ENCODE results near the gene IFNL3. TPM values are rescaled to one million over a fixed set of nuclear protein-coding genes. Genes with fewer than 3 reads are reported as not detected.
"Not testable (repeated sequence)": the region's sequence is repeated elsewhere in the genome, so short reads cannot be mapped to it uniquely, and the experiment has no call there.

Gene IFNL3
- total and polyA plus RNA-seq, 9 donors, result not detected

DNA sequence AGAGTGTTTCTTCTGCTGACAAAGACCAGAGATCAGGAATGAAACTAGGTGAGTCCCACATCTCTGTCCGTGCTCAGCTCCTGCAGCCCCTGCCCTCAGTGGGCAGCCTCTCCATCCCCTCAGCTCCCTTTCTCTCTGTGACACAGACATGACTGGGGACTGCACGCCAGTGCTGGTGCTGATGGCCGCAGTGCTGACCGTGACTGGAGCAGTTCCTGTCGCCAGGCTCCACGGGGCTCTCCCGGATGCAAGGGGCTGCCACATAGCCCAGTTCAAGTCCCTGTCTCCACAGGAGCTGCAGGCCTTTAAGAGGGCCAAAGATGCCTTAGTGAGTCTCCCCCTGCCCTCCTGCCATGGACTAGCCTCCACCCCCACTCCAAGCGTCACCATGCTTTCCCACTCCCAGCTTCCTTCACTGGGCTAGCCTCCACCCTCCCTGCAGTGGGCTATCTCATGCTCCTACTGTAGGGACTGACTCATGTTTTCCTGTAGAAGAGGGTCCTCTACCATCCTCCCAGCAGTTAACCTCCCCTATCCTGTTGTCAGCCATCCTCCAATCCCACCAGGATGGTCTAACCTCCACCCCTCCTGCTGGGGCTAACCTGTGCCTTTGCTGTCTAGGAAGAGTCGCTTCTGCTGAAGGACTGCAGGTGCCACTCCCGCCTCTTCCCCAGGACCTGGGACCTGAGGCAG, 23.9 kb upstream of the IFNL3 start:
- DNase-seq; H3K27ac ChIP-seq (ENCODE audit: low read length); H3K4me3 ChIP-seq (ENCODE audit: low read length); H3K36me3 ChIP-seq (ENCODE audit: control insufficient read depth, insufficient read depth, low read length); H3K9me3 ChIP-seq (replicated peaks; ENCODE audit: control insufficient read depth, low read depth, low read length): not testable (repeated sequence)
- 46% methylated on average over 2 of the region's 10 CpGs for WGBS (ENCODE audit: insufficient coverage)
- peaks cover 10% of the 10 kb centered on the region for H3K4me1 ChIP-seq (ENCODE audit: control insufficient read depth, insufficient read depth, low read length)
- H3K27me3 ChIP-seq (ENCODE audit: control insufficient read depth, insufficient read depth, low read length), result peaks cover 31% of the 10 kb centered on the region

DNA sequence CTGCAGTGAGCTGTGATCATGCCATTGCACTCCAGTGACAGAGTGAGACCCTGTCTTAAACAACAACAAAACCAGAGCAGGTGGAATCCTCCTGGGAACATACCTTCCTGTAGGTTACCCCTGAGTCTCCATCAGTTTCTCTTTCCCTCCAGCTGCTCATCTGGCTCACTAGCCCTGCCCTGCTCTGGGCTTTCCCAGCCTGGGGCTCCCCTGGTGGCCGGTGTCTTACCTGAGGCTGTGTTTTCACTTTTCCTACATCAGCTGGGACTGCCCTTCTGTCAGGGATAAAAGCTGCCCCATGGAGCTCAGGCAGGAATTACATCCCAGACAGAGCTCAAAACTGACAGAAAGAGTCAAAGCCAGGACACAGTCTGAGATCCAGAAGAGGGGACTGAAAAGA, 23.3 kb upstream of the IFNL3 start, which contains the start of gene IFNL2:
Gene IFNL2 (plus strand): TSS at position 312 of the 400 bp plus-strand sequence. CDS start 173 bp downstream, outside the sequence.
- Histone ChIP-seq H3K27me3 (ENCODE audit: control insufficient read depth, insufficient read depth, low read length) (peaks cover 37% of the 10 kb centered on the region), H3K4me1 (ENCODE audit: control insufficient read depth, insufficient read depth, low read length) (peaks cover 10% of the 10 kb centered on the region)
- H3K9me3 ChIP-seq (replicated peaks; ENCODE audit: control insufficient read depth, low read depth, low read length); DNase-seq; H3K36me3 ChIP-seq (ENCODE audit: control insufficient read depth, insufficient read depth, low read length); H3K27ac ChIP-seq (ENCODE audit: low read length); H3K4me3 ChIP-seq (ENCODE audit: low read length): not testable (repeated sequence)
- no CpG with 5 or more reads among the region's 1 CpG for WGBS (ENCODE audit: insufficient coverage)

DNA sequence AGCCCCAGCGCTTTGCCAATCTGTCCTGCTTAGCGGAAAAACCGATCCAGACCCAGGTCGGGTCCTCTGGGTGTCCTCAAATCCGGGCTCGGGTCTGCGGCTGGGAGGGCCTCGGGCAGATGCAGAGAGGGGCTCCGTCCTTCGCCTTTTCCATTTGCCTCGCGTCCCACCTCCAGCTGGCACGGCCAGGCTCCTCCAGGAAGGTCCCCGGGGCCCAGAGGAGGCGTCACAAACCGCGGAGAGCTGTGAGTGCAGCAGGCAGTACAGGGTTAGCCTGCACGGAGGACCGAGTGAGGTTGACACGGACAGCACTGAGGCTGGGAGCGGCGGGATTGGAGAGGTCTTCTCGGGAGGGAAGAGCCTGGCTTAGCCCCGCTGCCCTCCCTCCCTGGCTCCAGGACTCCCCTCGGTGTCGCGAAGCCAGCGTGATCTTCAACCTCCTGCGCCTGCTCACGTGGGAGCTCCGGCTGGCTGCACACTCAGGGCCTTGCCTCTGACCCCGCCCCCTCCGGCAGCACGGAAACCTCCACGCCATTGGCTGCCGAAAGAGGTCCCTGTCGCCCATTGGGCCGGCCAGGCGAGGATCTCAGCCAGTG, 20.6 kb upstream of the IFNL3 start:
- Histone ChIP-seq H3K4me3 (ENCODE audit: low read length) (no peak overlapping the region), H3K4me1 (ENCODE audit: control insufficient read depth, insufficient read depth, low read length) (peaks cover 10% of the 10 kb centered on the region), H3K9me3 (replicated peaks; ENCODE audit: control insufficient read depth, low read depth, low read length) (no peaks in the 10 kb centered on the region), H3K36me3 (ENCODE audit: control insufficient read depth, insufficient read depth, low read length) (no peaks in the 10 kb centered on the region), H3K27me3 (ENCODE audit: control insufficient read depth, insufficient read depth, low read length) (peaks cover 48% of the 10 kb centered on the region), H3K27ac (ENCODE audit: low read length) (no peak overlapping the region)
- peak; percentile 4 for DNase-seq
- 20% methylated on average over 37 of the region's 39 CpGs for WGBS (ENCODE audit: insufficient coverage)

DNA sequence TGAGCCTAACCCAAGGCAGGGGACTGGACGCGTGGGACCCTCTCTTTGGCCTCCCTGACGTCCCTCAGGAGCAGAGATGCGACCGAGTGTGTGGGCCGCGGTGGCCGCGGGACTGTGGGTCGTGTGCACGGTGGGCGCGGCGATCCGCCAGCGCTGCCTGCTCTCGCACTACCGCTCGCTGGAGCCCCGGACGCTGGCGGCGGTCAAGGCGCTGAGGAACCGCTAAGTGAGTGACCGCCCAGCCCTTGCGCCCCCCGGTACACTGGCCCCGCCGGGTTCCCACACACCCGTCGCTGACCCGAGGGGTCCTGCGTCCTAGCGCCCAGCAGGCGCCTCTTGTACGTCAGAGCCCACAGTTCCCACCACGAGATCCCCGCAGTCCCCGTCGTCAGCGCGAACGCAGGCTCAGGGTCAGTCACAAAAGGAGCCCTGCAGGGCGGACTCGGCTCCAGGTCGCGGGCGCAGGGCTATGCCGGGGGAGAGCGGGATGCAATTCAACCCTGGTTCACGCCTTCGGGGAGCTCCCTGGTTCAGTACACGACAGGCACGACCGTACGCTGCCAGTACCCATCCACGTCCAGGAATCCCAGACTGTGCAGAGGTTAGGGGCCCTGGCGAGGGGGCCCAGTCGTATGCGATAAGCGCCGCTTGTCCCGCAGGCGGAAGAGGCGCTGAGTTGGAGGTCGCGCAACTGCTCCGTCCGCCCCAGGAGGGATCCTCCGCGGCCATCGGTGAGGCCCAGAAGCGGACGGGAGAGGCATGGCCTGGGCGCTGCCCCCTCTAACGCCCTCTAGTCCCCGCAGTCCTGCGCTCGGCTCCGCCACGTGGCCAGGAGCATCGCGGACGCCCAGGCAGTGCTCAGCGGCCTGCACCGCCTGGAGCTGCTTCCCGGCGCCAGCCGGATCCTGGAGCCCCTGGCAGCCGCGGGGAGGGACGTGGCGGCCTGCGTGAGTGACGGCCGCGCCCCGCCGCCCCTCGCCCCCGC, 19.8 kb upstream of the IFNL3 start:
- Histone ChIP-seq H3K27me3 (ENCODE audit: control insufficient read depth, insufficient read depth, low read length) (peaks cover 50% of the 10 kb centered on the region), H3K4me3 (ENCODE audit: low read length) (no peak overlapping the region), H3K27ac (ENCODE audit: low read length) (no peak overlapping the region), H3K4me1 (ENCODE audit: control insufficient read depth, insufficient read depth, low read length) (peaks cover 10% of the 10 kb centered on the region), H3K9me3 (replicated peaks; ENCODE audit: control insufficient read depth, low read depth, low read length) (no peaks in the 10 kb centered on the region), H3K36me3 (ENCODE audit: control insufficient read depth, insufficient read depth, low read length) (no peaks in the 10 kb centered on the region)
- WGBS (ENCODE audit: insufficient coverage), result 2% methylated on average over 100 of the region's 102 CpGs
- peak; percentile 30 for DNase-seq

DNA sequence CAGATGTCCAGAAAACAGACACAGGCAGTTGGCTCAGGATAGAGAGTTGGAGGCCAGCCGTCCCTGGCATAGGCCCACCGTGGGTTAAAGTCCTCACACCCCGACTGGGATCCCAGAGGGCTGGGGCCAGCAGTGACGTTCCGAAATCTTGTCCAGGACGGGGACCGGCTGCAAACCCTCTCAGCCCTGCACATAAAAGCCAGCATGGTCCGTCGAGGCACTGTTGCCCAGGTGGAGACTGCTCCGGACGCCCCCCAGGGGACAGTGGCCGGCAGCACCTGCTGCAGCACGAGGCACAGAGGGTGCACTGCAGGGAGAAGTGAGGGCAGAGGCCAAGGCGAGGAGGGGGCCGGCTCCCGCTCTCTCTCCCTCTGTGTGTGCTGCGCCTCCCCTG, 19.1 kb upstream of the IFNL3 start:
- Histone ChIP-seq H3K27me3 (ENCODE audit: control insufficient read depth, insufficient read depth, low read length) (peaks cover 50% of the 10 kb centered on the region), H3K4me3 (ENCODE audit: low read length) (no peak overlapping the region), H3K27ac (ENCODE audit: low read length) (no peak overlapping the region), H3K4me1 (ENCODE audit: control insufficient read depth, insufficient read depth, low read length) (peaks cover 10% of the 10 kb centered on the region), H3K36me3 (ENCODE audit: control insufficient read depth, insufficient read depth, low read length) (no peaks in the 10 kb centered on the region), H3K9me3 (replicated peaks; ENCODE audit: control insufficient read depth, low read depth, low read length) (no peaks in the 10 kb centered on the region)
- DNase-seq, result no peak
- 2% methylated on average over 16 of the region's 17 CpGs for whole genome bisulfite sequencing (ENCODE audit: insufficient coverage)

DNA sequence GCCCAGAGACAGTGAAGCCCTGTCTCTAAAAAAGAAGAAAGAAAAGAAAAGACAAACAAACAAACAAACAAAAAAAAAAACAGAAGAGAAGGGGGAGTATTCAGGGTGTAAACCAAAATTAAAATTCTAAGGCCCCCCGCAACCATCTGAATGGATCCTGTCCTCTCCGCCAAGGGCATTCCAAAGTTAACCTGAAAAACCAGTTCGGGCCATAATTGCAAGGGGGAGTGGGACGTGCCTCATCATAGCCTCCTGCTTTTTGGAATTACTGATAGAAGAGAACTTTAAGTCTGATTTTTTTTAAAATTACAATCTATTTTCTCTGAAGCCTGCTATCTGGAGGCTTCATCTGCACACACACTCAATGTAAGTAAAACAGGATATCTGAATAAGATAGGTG, 17.7 kb upstream of the IFNL3 start:
- H3K36me3 ChIP-seq (ENCODE audit: control insufficient read depth, insufficient read depth, low read length), result no peaks in the 10 kb centered on the region
- no peak for DNase-seq
- no peak overlapping the region for H3K27ac ChIP-seq (ENCODE audit: low read length)
- peaks cover 48% of the 10 kb centered on the region for H3K27me3 ChIP-seq (ENCODE audit: control insufficient read depth, insufficient read depth, low read length)
- H3K9me3 ChIP-seq (replicated peaks; ENCODE audit: control insufficient read depth, low read depth, low read length), result no peaks in the 10 kb centered on the region
- no peak overlapping the region for H3K4me3 ChIP-seq (ENCODE audit: low read length)
- no CpG with 5 or more reads among the region's 4 CpGs for WGBS (ENCODE audit: insufficient coverage)
- H3K4me1 ChIP-seq (ENCODE audit: control insufficient read depth, insufficient read depth, low read length), result peaks cover 10% of the 10 kb centered on the region

DNA sequence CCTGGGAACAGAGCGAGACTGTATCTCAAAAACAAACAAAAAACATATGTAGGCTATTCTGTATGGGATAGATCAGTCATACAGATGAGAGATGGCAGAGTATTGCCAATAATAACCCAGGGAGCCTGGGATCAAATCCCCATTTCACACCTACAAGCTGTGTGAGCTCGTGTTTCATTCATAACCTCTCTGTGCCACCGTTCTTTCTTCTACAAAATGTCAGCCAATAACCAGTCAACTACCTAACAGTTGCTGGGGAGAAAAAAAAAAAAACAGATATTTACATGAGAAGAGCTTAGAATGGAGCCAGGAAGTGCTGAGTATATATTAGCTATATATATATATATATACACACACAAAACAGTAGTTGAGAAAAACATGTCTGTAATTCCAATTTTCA, 16.9 kb upstream of the IFNL3 start:
- no peak for DNase-seq
- Histone ChIP-seq H3K9me3 (replicated peaks; ENCODE audit: control insufficient read depth, low read depth, low read length) (peaks cover under 1% of the 10 kb centered on the region), H3K27ac (ENCODE audit: low read length) (no peak overlapping the region), H3K36me3 (ENCODE audit: control insufficient read depth, insufficient read depth, low read length) (no peaks in the 10 kb centered on the region), H3K4me1 (ENCODE audit: control insufficient read depth, insufficient read depth, low read length) (peaks cover 10% of the 10 kb centered on the region), H3K27me3 (ENCODE audit: control insufficient read depth, insufficient read depth, low read length) (peaks cover 48% of the 10 kb centered on the region), H3K4me3 (ENCODE audit: low read length) (no peak overlapping the region)
- no CpG with 5 or more reads among the region's 3 CpGs for WGBS (ENCODE audit: insufficient coverage)

- no peak overlapping the region for H3K27ac ChIP-seq (ENCODE audit: low read length)
- no peaks in the 10 kb centered on the region for H3K4me1 ChIP-seq (ENCODE audit: control insufficient read depth, insufficient read depth, low read length)
- H3K4me3 ChIP-seq (ENCODE audit: low read length), result no peak overlapping the region
- WGBS (ENCODE audit: insufficient coverage), result no CpG with 5 or more reads among the region's 4 CpGs
- no peak for DNase-seq
- no peaks in the 10 kb centered on the region for H3K36me3 ChIP-seq (ENCODE audit: control insufficient read depth, insufficient read depth, low read length)
- H3K9me3 ChIP-seq (replicated peaks; ENCODE audit: control insufficient read depth, low read depth, low read length), result peaks cover 3% of the 10 kb centered on the region
- peaks cover 31% of the 10 kb centered on the region for H3K27me3 ChIP-seq (ENCODE audit: control insufficient read depth, insufficient read depth, low read length)
Observed at GRCh38 chr19:39257227-39257626, 12.4 kb upstream of the IFNL3 start.

- Histone ChIP-seq H3K27ac (ENCODE audit: low read length) (no peak overlapping the region), H3K4me3 (ENCODE audit: low read length) (no peak overlapping the region), H3K4me1 (ENCODE audit: control insufficient read depth, insufficient read depth, low read length) (no peaks in the 10 kb centered on the region), H3K27me3 (ENCODE audit: control insufficient read depth, insufficient read depth, low read length) (peaks cover 32% of the 10 kb centered on the region), H3K9me3 (replicated peaks; ENCODE audit: control insufficient read depth, low read depth, low read length) (peaks cover 3% of the 10 kb centered on the region), H3K36me3 (ENCODE audit: control insufficient read depth, insufficient read depth, low read length) (no peaks in the 10 kb centered on the region)
- 82% methylated on average over 28 of the region's 29 CpGs for WGBS (ENCODE audit: insufficient coverage)
- no peak for DNase-seq
Observed at GRCh38 chr19:39254531-39255345, 9.9 kb upstream of the IFNL3 start.

Measured in muscle of leg (tissue), 11 donors.